ENCODE measurements around the gene DNPEP. TPM values are rescaled to one million over a fixed set of nuclear protein-coding genes. Genes with fewer than 3 reads are reported as not detected.

DNPEP gene
- total RNA-seq, 4 donors from 2014 or later: 35.9 to 49.5 (median 41.6) TPM

GRCh38 chr2:219332542-219332941 is 55.2 kb downstream of the DNPEP start, which contains the start of gene RESP18:
RESP18 (minus strand) TSS chr2:219332744.
- DNase-seq: no peak
- TF ChIP-seq CTCF (IDR thresholded peaks at IDR 0.05): no peak
- no peak for TF ChIP-seq POLR2A (IDR thresholded peaks at IDR 0.05)
- WGBS, 2 donors: 5 to 6% methylated on average over 13 to 24 of the region's 24 CpGs

GRCh38 chr2:219331560-219332213 is 56.0 kb downstream of the DNPEP start:
- Histone ChIP-seq H3K9me3 (no peaks in the 10 kb centered on the region), H3K4me3 (replicated peaks in 1 of 3) (no peak overlapping the region), H3K27ac (no peak overlapping the region), H3K4me1 (no peaks in the 10 kb centered on the region), H3K27me3 (peaks cover 10% of the 10 kb centered on the region), H3K36me3 (no peaks in the 10 kb centered on the region)
- DNase-seq: peak; percentile 14 to 36
- 10 to 11% methylated on average over 33 of the region's 39 CpGs for WGBS, 2 donors
- intact Hi-C loops (cut with DNase I): no loop called here
- TF ChIP-seq POLR2A (IDR thresholded peaks at IDR 0.05) (no peak), CTCF (IDR thresholded peaks at IDR 0.05) (no peak)

More at GRCh38 chr2:219332542-219332941, 55.2 kb downstream of the DNPEP start, which contains the start of gene RESP18:
- peaks cover 10% of the 10 kb centered on the region for H3K27me3 ChIP-seq
- H3K4me1 ChIP-seq: no peaks in the 10 kb centered on the region
- intact Hi-C loops (cut with DNase I): no loop called here
- no peaks in the 10 kb centered on the region for H3K9me3 ChIP-seq
- no peak within 1 kb of the TSS for H3K4me3 ChIP-seq (replicated peaks in 1 of 3)
- H3K36me3 ChIP-seq: no peaks in the 10 kb centered on the region
- no peak within 1 kb of the TSS for H3K27ac ChIP-seq

- DNase-seq: no peak
- Histone ChIP-seq H3K36me3 (no peaks in the 10 kb centered on the region), H3K27me3 (peaks cover 9% of the 10 kb centered on the region), H3K27ac (no peak overlapping the region), H3K4me3 (replicated peaks in 1 of 3) (no peak overlapping the region), H3K4me1 (no peaks in the 10 kb centered on the region), H3K9me3 (no peaks in the 10 kb centered on the region)
- WGBS, 2 donors: 44 to 48% methylated on average over 2 of the region's 2 CpGs
- TF ChIP-seq POLR2A (IDR thresholded peaks at IDR 0.05) (no peak), CTCF (IDR thresholded peaks at IDR 0.05) (no peak)
- intact Hi-C loops (cut with DNase I): no loop called here
These were observed 60.0 kb downstream of the DNPEP start for GRCh38 chr2:219327719-219328118.

GRCh38 chr2:219325657-219326315 is 61.9 kb downstream of the DNPEP start:
- no peaks in the 10 kb centered on the region for H3K27me3 ChIP-seq
- 64 to 69% methylated on average over 9 of the region's 9 CpGs for WGBS, 2 donors
- intact Hi-C loops (cut with DNase I): no loop called here

More at GRCh38 chr2:219325657-219326315, 61.9 kb downstream of the DNPEP start:
- DNase-seq: no peak
- H3K9me3 ChIP-seq: no peaks in the 10 kb centered on the region
- H3K4me3 ChIP-seq (replicated peaks in 1 of 3): no peak overlapping the region
- no peak overlapping the region for H3K27ac ChIP-seq
- TF ChIP-seq CTCF (IDR thresholded peaks at IDR 0.05): no peak
- no peak for TF ChIP-seq POLR2A (IDR thresholded peaks at IDR 0.05)
- H3K36me3 ChIP-seq: no peaks in the 10 kb centered on the region
- no peaks in the 10 kb centered on the region for H3K4me1 ChIP-seq

Measured in thyroid gland (tissue), 4 donors.